GM12865 (cell line): ENCODE measurements around the gene INTS11.

ENCODE experiments used
- DNase-seq: peaks from one replicate; pipeline ENCODE4 v3.0.0; 2010; ENCODE audit warnings: low read depth
- H3K4me3 ChIP-seq: 2 replicates; pipeline ENCODE4 v1.5.1; 2011; ENCODE audit warnings: mild to moderate bottlenecking, low read depth, low read length, control low read depth
- CTCF ChIP-seq: IDR thresholded peaks from 2 replicates; pipeline ENCODE4 v1.5.1; 2011; ENCODE audit warnings: low read length, control low read depth, low read depth, inconsistent platforms; ENCODE audit not compliant: insufficient read depth; ENCODE audit errors: missing control alignments

The INTS11 gene

GRCh38 chr1:1291023-1291528, 33.4 kb downstream of the INTS11 start:
- DNase-seq: no peak

GRCh38 chr1:1290238-1290731, 34.2 kb downstream of the INTS11 start:
- no peak for DNase-seq
- H3K4me3 ChIP-seq: no peak overlapping the region
- TF ChIP-seq CTCF: peak; percentile 25

More at GRCh38 chr1:1291023-1291528, 33.4 kb downstream of the INTS11 start:
- no peak overlapping the region for H3K4me3 ChIP-seq
- no peak for TF ChIP-seq CTCF

- DNase-seq: no peak
- no peak for TF ChIP-seq CTCF
- H3K4me3 ChIP-seq: no peak overlapping the region
Observed at GRCh38 chr1:1287288-1288110, 37.0 kb downstream of the INTS11 start.

GRCh38 chr1:1286313-1287261, 37.9 kb downstream of the INTS11 start:
- H3K4me3 ChIP-seq: no peak overlapping the region
- TF ChIP-seq CTCF: no peak
- DNase-seq: no peak

GRCh38 chr1:1285611-1286311, 38.7 kb downstream of the INTS11 start:
- no peak for DNase-seq
- no peak overlapping the region for H3K4me3 ChIP-seq
- no peak for TF ChIP-seq CTCF

GRCh38 chr1:1285102-1285571, 39.3 kb downstream of the INTS11 start:
- H3K4me3 ChIP-seq: no peak overlapping the region
- DNase-seq: no peak
- no peak for TF ChIP-seq CTCF
